PC-9 (cell line): ENCODE measurements around the gene ATCAY.

Experiments
- CTCF ChIP-seq: fragments of 200-600 bp; sonication (generic); conservative IDR thresholded peaks from 2 replicates; pipeline ENCODE4 v1.6.1; 2017; ENCODE audit warnings: mixed run types, antibody characterized with exemption, mild to moderate bottlenecking, moderate library complexity
- EZH2 ChIP-seq: fragments of 200-600 bp; sonication (generic); IDR thresholded peaks from 2 replicates; pipeline ENCODE4 v1.8.0; 2017; ENCODE audit warnings: antibody characterized with exemption, low read depth

- TF ChIP-seq CTCF (no peak), EZH2 (no peak)
Measured at GRCh38 chr19:3931041-3931440, 50.6 kb downstream of the ATCAY start.
